HG03354 (cell line): Measurements from ENCODE around the gene ULBP1.
"Not testable (repeated sequence)": the region's sequence is repeated elsewhere in the genome, so short reads cannot be mapped to it uniquely, and the experiment has no call there.

Source experiments
- ATAC-seq: cut with Tn5 transposase; IDR thresholded peaks from one replicate; pipeline ENCODE4 v1.9.1; 2021; ENCODE audit warnings: mild to moderate bottlenecking; ENCODE audit not compliant: unreplicated experiment, poor library complexity, severe bottlenecking

ULBP1 gene, protein sequence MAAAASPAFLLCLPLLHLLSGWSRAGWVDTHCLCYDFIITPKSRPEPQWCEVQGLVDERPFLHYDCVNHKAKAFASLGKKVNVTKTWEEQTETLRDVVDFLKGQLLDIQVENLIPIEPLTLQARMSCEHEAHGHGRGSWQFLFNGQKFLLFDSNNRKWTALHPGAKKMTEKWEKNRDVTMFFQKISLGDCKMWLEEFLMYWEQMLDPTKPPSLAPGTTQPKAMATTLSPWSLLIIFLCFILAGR

DNA sequence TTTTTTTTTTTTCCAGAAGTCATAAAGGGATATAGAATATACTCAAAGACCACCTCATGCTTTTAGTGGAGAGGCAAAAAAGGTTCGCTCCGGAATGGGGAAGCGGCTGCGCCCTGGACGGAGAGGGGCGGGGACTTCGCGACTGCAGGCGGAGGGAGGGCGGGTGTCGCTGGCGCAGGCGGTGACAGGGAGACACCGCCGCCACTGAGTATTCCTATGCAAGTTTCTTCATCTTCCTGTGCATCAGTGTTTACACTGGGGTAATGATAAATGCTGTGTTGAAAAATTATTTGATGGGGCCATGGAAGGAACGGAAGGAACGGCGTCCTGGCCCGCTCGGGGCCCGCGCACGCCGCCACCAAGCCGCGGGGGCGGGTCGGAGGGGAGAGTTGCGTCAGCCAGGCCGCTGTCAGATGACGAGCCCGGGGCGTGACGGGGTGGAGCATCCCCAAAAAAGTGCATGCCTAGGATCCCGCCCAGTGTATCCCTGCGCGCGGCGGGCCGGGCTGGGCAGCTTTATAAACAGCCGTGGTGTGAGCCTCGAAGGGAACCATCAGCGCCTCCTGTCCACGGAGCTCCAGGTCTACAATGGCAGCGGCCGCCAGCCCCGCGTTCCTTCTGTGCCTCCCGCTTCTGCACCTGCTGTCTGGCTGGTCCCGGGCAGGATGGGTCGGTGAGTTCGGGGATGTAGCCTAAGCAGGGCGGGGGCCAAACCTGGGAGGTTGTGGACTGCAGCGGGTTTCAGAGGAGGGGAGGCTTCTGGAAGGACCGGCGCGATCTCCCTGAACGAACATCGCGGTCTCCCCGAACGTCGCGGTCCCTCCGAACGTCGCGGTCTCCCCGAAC lies at the start of gene ULBP1:
TSS of gene ULBP1 (plus strand) at position 482 of the 846 bp plus-strand sequence. CDS start at position 589, 107 bp downstream.
- peak; percentile 60 for ATAC-seq

DNA sequence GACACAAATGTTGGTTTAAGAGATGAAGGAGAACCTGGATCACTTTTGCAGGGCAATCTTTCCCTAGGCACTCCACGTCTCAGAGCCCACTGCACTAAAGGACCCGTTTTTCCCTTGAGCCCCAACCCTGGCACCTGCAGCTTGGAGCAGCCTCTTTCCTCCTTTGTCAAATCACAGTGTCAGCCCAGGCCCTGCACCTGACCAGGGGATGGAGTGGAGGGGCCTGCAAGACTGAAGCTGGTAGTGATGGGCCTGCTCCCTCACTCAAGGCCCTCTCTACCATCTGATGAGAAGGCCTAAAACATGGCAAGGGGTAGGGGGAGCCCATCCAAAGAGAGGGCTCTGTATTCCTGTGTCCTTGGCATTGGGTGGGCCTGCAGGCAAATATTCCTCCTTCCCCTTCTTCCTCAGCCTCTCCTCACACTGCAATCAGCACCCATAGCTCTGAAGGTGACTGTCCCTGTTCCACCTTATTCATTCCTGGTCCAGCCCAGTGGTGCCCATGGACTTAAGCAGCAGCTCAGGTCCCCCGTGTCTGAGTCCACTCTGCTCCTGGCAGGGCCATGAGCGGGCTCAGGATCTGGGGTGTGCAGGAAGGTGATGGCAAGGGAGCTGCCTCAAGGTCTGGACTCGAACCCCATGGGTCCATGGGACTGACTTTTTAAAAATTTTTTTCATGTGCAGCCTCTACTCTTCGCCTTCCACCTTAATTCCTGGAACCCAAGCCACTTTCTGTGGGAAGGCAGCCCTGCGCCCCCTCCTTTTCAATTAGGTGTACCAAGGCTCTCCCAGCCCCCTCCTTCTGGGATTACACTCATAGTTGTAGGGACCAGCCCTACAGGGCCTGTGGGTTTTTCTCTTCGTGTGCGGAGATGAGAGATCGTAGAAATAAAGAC lies 47.5 kb upstream of the ULBP1 start:
- ATAC-seq = no peak

DNA sequence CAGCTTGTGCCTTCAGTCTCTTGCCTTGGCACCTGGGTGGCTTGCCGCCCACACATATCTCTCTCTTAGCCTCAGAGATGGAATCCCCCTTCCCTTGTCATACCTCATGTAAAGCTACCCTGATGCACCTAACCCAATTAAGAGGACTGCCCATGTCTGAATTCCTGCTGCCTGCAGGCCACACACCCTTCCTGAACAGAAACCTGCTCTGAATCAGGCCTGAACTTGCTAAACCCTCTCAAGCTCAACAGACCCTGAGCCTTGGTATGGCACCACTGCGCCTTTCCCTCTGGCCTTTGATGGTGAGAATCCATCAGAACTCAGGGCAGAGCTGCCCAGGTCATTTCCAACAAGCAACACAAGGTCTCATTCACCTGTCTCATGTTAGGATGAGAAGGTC lies 46.1 kb upstream of the ULBP1 start:
- ATAC-seq = no peak

DNA sequence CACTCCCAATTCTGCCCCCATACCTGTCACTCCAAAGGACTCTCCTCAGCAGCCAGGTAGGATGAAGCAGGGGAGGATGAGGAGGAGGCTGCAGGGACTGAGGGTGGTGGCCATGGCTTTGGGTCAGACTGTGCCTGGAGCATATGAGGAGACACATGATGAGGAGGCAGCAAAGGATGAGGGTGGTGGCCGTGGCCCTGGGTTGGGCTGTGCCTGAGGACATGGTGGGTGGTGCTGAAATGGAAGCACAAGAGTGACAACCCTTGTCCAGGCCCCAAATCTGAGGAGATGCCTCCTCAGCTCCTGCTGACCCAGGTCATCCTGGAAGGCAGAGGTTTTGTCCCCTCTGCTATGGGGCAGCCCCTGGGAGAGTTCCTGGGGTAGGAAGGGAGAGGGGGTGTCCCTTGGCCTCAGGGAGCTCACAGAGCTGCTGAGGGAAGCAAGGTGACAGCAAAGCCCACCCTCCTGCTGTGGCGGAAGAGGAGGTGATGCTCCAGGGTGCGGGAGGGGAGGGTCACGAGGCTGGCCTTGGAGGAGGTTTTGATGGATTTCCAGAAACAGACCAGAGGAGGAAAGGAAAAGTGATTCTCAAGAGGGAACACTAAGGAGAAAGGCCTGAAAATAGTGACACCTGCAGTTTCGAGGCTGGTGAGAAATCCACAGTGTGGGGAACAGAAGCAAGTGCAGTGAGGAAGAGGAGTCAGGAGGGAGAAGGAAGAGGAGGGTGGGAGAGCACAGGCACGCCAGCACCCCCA lies 45.4 kb upstream of the ULBP1 start:
- ATAC-seq = no peak

DNA sequence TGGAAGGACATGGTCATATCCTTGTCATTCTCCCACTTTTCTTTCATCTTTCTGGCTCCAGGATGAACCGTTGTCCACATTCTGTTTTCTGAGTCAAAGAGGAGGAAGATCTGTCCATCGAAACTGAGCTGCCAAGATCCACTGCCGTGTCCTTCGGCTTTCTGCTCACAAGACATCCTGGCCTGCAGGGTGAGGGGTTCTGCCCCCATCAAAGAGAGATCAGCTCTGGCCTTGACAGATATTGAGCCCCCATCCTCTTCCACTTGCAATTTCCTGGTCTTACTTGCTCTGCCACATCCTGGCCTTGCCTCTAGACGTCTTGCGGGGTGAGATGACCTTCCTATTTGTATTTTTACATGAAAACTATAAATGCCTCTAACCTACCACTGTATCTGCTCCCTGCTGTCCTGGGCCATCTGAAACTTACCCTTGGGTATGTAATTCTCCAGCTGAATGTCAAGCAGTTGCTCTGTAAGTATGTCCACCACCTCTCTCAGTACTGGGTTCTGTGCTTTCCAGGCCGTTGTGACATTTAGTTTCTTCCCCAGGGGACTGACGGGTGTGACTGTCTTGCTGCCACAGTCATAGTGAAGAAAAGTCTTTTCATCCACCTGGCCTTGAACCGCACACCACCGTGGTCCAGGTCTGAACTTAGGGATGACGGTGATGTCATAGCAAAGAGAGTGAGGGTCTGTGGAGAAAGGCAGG lies 44.5 kb upstream of the ULBP1 start:
- not testable (repeated sequence) for ATAC-seq

DNA sequence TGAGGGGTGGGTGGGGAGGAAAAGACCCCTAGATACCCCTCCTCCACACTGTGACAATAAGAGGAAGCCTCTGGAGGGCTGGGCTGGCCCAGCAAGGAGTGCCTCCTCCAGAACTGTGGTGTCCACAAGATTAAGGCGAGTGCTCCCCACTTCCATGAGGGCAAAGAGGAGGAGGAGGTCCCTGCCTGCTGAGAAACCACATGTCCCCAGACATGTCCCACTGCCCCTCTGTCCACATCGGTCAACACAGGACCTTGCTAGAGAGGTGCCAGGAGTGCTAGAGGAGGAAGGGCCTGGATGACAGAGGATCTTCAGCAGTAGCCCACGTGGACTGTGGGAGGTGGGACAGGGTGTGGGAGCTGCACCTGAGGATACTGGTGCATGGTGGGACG lies 43.9 kb upstream of the ULBP1 start:
- ATAC-seq = no peak

DNA sequence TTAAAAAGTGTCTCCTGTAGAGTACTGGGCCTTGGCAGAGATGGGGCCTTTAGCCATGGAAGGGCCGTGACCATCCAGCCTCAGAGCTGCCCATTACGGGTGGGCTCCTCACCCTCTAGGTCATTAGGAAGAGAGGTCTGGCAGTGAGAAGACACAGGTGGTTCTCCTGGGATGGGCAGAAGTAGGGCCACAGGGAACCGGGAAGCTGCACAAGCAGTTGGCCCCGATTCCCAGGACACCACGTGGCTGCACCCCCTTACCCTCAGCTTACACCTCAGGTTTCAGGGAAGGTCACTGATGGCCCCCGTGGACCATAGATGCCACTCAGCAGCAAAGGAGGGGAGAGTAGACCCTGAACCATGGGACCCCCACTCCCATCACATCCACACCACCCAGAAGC lies 42.4 kb upstream of the ULBP1 start:
- ATAC-seq = no peak

DNA sequence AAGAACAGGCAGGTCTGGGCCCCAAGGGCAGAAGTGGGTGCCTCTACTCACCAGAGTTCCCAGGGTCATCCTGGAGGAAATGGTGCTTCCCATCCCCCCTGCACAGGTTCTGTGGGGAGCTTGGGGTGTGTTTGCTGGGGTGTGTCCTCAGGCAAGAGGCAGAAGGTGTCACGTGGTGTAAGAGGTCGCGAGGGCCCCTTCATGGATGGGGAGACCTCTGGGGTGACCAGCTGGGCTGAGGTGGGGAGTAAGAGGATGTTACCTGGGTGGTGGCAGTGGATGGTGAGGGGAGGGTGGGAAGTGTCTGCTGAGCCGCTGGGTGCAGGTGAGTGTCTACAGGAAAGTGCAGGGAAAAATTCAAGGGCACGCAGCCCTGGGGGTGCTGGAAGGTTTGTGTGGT lies 41.7 kb upstream of the ULBP1 start:
- not testable (repeated sequence) for ATAC-seq

DNA sequence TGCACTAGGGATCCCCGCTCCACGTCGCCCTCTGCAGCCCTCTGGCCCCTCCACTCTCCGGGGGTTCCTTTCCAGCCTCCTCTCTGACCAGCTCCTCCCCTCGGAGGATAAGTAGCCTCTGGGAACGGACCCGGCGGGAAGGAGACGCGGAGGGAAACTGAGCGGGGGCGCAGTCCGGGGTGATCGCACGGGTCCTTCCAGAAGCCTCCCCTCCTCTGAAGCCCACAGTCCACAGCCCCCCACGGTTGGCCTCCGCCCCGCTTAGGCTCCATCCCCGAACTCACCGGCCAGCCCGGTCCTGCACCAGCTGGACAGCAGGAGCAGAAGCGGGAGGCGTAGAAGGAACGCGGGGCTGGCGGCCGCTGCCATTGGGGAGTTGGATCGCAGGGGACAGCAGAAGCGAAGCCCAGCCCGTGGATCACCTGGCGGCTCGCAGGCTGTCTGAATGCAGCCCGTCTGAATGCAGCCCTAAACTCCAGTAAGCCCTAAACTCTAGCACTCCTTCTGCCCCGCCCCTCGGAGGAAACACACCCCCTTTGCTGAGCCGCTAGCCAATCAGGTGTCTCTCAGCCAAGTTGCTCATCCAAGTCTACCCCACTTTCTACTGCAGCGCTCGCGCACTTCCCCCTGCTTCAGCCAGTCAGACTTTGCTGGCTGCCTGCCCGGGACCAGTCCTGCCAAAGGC lies 41.0 kb upstream of the ULBP1 start, which contains the start of gene RAET1G:
TSS of gene RAET1G (minus strand) at position 480 of the 685 bp plus-strand sequence. CDS start at position 369, 111 bp downstream.
- ATAC-seq = peak; percentile 74

DNA sequence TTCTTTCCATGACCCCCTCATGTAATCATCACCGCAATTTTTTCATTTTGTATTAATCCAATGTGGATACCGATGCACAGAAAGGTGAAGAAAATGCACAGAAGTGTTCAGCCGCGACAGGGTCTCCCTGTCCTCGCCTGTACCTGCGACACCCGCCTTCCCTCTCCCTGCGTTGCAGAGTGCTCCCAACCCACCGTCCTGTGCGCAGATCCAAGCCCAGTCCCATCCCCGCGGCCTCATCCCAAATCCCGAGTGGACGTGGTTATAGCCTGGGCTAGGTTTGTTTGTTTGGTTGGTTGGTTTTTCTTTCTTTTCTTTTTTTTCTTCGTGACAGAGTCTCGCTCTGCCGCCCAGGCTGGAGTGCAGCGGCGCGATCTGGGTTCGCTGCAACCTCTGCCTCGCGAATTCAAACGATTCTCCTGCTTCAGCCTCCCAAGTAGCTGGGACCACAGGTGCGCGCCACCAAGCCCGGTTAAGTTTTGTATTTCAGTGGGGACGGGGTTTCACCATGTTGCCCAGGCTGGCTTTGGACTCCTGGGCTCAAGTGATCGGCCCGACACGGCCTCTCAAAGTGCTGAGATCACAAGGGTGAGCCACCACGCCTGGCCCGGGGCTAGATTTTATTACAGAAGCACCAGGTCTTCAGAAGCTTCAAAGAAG lies 40.3 kb upstream of the ULBP1 start:
- ATAC-seq = no peak

DNA sequence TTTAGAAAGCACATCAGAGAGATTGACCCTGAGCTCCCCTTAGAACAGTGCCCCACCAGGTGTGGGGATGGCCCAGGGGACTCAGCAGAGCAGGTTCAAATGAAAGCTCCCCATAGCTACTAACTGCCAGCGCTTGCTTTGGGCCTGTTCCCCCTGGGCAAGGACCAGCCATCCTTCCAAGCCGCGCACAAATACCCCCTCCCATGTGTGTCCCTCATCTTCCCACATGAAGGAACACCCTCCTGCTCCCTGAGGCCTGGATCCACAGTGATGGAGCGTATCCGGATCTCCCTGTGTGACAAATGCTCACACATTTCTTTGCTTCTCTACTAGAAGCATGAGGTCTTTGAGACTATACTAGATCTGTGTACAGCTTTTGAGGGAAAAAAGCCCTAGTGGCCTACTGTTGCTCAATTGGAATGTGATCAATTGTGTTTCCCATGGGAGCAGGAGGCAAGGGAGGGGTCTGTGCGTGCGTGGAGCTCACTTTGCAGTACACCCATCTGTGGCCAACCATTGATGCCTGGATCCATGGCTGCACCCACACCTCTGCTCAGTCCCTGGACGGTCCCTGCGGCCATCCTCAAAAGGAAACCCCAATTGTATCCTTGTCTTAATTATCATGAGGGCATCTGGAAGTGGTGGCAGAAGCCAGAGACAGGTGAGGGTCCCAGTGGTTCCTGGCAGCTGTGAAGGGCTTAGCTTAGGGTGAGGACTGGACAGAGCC lies 39.4 kb upstream of the ULBP1 start:
- no peak for ATAC-seq

DNA sequence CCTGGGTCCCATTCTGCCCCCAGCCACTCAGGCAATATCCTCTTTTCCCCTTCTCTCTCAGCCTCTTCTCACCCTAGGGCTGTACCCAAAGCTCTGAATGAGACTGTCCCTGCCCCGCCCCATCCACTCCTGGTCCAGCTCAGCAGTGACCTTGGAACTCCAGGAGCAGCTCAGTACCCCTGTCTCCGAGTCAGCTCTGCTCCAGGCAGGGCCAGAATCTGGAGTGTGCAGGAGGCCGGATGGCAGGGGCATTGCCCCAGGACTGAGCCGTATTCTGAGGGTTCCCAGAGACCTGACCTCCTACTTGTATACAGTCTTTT lies 38.9 kb upstream of the ULBP1 start:
- no peak for ATAC-seq

DNA sequence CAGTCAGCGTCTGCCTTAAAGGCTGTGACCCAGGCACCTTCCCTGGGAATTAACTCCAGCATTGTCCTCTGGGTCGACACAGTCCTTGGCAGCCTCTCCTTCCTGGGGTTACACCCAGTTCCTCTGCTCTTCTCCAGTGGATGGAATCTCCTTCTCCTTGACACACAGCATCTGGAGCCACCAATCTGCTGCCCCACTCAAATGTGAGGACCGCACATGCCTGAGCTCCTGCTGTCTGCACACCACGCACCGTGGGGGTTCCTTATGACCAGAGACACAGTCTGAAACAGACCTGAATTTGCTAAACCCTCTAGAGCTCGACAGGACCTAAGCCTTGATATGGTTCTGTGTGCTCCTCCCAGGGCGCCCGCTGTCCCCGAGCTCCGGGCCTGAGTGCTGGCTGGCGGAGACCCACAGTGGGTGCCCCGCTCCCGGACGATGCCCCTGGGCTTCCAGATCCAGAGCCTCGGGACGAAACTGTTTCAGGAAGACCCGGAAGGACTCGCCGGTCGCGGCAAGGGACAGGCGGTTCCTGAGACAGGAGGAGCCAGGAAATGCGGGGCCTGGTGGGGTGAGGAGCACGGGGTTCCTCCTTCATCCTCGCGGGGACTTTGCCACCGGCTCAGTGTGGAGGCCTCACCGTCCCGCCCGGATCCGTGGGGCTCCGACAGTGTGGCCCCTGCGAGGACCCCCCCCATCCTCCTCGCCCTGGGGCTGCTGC lies 38.3 kb upstream of the ULBP1 start:
- no peak for ATAC-seq

DNA sequence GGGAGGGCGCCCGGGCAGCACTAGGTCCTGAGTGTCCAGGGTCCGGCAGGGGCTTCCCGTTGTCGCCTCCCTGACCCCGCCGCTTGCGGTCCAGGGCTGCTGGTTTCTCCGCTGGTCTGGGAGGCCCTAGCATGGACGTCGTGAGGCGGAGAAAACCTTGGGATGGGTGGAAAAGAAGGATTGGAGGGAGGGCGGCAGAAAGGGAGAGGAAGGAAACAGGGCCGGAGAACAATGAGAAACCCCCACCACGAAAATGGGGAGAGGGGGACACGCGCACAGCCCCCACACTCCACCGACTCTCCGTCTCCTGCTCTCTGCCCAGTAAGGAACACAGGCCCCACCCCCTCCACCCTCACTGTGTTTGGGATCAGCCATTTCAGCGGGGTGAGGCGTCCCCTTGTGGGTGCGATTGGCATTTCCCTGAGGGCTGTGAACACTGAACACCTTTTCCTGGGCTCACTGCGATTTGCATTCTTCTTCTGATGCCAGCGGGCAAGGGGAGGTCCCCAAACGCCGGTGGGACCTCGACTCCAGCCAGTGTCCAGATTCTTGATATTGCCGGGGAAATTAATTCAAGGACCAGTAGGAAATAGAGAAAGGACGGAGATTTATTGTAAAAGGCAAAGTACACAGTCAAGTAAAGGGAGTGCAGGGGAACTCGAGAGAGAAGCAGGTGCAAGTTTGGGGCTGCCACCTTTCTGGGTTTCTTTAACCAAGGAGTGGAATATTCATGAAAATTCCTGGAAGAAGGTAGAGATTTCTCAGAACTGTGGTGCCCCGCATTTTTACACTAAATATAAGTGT lies 37.6 kb upstream of the ULBP1 start:
- ATAC-seq = no peak

DNA sequence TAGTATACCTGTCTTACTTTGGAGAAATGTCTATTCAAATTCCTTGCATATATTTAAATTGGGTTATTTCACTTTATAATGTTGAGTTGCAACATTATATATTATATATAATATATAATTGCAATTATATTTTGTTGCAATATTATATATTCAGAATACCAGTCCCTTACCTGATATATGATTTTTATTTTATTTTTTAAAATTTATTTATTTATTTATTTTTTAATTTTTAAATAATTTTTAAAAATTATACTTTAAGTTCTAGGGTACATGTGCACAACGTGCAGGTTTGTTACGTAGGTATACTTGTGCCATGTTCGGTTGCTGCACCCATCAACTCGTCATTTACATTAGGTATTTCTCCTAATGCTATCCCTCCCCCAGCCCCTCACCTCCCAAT lies 36.7 kb upstream of the ULBP1 start:
- ATAC-seq = not testable (repeated sequence)

DNA sequence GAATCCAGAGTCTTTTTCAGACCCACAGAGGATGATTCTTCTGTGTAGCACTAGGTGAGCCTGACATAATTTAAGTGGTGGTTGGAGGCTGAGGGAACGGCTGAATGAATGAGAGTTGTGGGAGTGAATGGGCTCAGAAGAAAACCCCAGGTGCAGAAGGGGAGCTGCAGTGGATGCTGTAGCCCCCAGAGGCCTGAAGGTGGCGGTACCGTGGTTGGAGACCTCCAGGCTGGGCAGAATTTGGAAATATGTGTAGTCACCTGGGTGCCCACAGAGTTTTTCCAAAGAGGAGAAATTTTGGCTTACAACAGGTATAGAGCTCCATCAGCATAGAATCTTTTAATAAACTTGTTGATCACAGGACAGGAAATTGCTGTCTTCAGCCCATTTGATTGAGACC lies 34.3 kb upstream of the ULBP1 start:
- ATAC-seq = no peak
